Sigmoid colon (tissue), 7 donors: ENCODE results near the gene TNFRSF25. TPM values are rescaled to one million over a fixed set of nuclear protein-coding genes. Genes with fewer than 3 reads are reported as not detected.
A peak's percentile ranks its signal among the peaks of the same experiment; 100 is the strongest.

Source experiments
- DNase-seq: peaks from one replicate; pipeline ENCODE4 v3.0.0-alpha.2; 2019
- H3K27ac ChIP-seq, 4 donors: fragments of 200-600 bp; sonication (generic); one replicate each; pipeline ENCODE4 v1.5.1; 2016 to 2019; ENCODE audit warnings: mild to moderate bottlenecking in 1 of 4
- H3K27me3 ChIP-seq, 3 donors: fragments of 200-600 bp; sonication (generic); one replicate each; pipeline ENCODE4 v1.5.1; 2019; ENCODE audit warnings: mild to moderate bottlenecking in 1 of 3
- H3K36me3 ChIP-seq, 4 donors: fragments of 200-600 bp; sonication (generic); one replicate each; pipeline ENCODE4 v1.5.1; 2016 to 2019
- H3K4me1 ChIP-seq, 4 donors: fragments of 200-600 bp; sonication (generic); one replicate each; pipeline ENCODE4 v1.5.1; 2017 to 2019
- H3K4me3 ChIP-seq, 4 donors: fragments of 200-600 bp; sonication (generic); one replicate each; pipeline ENCODE4 v1.5.1; 2017 to 2019; ENCODE audit warnings: mild to moderate bottlenecking in 2 of 4, moderate library complexity in 1 of 4
- H3K9me3 ChIP-seq, 4 donors: fragments of 200-600 bp in 3 of 4; sonication (generic) in 3 of 4; one replicate each; pipeline versions ENCODE4 v1.5.1 to v1.6.1; 2013 to 2019
- EP300 ChIP-seq, 4 donors: sonication (generic); formaldehyde crosslinking; IDR thresholded peaks; one replicate each; pipeline ENCODE4 v1.6.1; 2017; ENCODE audit warnings: antibody characterized with exemption in 4 of 4
- POLR2A ChIP-seq, 2 donors: fragments of 450-650 bp; IDR thresholded peaks; one replicate each; pipeline ENCODE4 v1.6.1; 2016; ENCODE audit warnings: antibody characterized with exemption in 2 of 2, mild to moderate bottlenecking in 2 of 2, moderate library complexity in 2 of 2
- POLR2AphosphoS5 ChIP-seq, 4 donors: sonication (generic); formaldehyde crosslinking; IDR thresholded peaks; one replicate each; pipeline ENCODE4 v1.6.1; 2017; ENCODE audit warnings: antibody characterized with exemption in 4 of 4
- WGBS, 2 donors: extraction: QIAGEN DNeasy Blood & Tissue Kit; methylation state at CpG; one replicate each; pipeline ENCODE4 v1.1.7; 2013; 5-methylcytosine and 5-hydroxymethylcytosine counted together
- intact Hi-C: fragments of 100-400 bp; cut with DNase I; formaldehyde crosslinking; loops from one replicate; pipeline ENCODE4 v1.15.1; 2023
- polyA plus RNA-seq, 3 donors: library from polyadenylated mRNA; stranded (reverse); fragments of 200-250 nt; gene quantifications; one replicate each; pipeline ENCODE4 v1.2.3, GENCODE V29; 2013
- total RNA-seq, 4 donors: library from RNA; depleted of rRNA; stranded (reverse); fragments of >200 nt; gene quantifications; one replicate each; pipeline ENCODE4 v1.1.0, GENCODE V29; 2016
- TF ChIP-seq, protein P1 (sequence below), 4 experiments: fragments of 450-650 bp in 3 of 4; fragments of 200-600 bp in 1 of 4; IDR thresholded peaks; one replicate each; pipeline ENCODE4 v1.5.1; 2016 to 2019; ENCODE audit warnings: antibody characterized with exemption in 4 of 4, mild to moderate bottlenecking in 3 of 4, moderate library complexity in 2 of 4
- donor health status: healthy with polysubstance abuse.
- donor health status: Bipolar disorder and iron deficiency.
- donor health status: healthy.

Gene TNFRSF25
- total and polyA plus RNA-seq, 7 donors: 2.5 to 65.9 (median 6.8) TPM

DNA sequence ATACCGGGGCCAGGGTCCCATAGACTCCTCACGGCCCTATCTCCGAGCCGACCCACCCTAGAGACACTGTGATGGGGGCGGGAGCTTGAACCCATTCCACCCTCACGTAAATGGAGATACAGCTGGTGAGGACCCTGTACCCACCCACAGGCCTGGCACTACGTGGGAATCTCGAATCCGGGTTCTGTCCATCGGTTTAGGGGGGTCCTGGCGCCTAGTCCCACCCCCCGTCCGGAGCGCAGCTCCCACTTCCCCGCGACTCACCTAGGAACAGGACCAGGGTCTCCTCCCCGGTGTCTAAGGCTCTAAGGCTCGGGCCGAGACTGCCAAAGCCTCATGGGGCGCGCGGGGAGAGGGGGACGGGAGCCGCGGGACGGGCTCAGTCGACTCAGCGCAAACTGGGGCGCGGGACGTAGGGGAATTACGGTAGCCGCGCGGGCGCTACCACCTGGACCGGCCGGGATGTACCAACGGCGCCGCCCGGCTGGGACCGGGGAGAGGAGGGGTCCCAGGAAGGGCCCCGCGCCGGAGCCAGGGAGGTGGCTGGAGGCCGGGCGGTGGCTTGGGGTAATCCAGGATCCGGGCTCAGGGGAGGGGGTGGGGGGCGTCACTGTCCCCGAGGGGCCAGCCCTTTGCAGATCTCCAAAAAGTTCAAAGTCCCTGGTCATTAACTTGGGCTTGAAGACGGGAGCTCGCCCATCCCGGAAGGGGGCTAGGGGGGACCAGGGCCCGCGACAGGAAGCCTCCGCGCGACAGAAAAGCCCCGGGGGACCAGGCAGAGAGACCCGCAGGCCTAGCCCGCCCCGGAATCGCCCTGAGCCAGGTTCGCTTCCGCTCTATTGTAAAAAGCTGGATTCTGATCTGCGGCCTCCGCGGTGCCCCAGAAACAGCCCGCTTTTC, 24.5 kb upstream of the TNFRSF25 start:
- no peaks in the 10 kb centered on the region for H3K36me3 ChIP-seq
- H3K4me1 ChIP-seq: peaks cover 0 to 33% (median 29%) of the 10 kb centered on the region in 4 donors
- H3K4me3 ChIP-seq: peak overlapping the region; percentile 40 to 68 (median 52)
- intact Hi-C loops: no loop called here
- H3K27ac ChIP-seq: peak overlapping the region; percentile 53 to 76 (median 60)
- DNase-seq: no peak
- WGBS, 2 donors: 1% methylated on average over 70 of the region's 70 CpGs
- TF ChIP-seq POLR2A (IDR thresholded peaks at IDR 0.05): no peak
- TF ChIP-seq, protein P1, sequence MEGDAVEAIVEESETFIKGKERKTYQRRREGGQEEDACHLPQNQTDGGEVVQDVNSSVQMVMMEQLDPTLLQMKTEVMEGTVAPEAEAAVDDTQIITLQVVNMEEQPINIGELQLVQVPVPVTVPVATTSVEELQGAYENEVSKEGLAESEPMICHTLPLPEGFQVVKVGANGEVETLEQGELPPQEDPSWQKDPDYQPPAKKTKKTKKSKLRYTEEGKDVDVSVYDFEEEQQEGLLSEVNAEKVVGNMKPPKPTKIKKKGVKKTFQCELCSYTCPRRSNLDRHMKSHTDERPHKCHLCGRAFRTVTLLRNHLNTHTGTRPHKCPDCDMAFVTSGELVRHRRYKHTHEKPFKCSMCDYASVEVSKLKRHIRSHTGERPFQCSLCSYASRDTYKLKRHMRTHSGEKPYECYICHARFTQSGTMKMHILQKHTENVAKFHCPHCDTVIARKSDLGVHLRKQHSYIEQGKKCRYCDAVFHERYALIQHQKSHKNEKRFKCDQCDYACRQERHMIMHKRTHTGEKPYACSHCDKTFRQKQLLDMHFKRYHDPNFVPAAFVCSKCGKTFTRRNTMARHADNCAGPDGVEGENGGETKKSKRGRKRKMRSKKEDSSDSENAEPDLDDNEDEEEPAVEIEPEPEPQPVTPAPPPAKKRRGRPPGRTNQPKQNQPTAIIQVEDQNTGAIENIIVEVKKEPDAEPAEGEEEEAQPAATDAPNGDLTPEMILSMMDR (IDR thresholded peaks at IDR 0.05): peak in 2 of 4 experiments; percentile 6 to 28
- H3K9me3 ChIP-seq: no peaks in the 10 kb centered on the region
- H3K27me3 ChIP-seq: peaks cover 9 to 31% (median 10%) of the 10 kb centered on the region in 3 donors

DNA sequence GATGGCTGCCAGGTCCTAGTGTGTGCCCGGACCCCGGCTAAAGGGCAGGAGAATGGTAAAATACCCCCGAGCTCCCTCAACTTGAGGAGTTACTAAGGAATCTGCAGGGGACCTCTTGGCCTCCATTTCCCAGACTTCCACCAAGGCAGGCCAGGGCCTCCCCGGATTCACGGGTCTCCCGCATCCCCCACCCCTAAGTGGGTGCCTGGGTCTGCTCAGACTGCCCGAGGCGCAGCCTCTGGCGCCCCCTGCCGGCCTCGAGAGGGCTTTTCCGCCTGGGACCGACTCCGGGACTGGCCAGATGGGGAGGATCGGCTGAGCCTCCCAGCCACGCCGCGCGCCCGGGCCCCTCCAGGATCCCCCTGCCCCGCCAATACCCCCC, 23.8 kb upstream of the TNFRSF25 start:
- 9 to 12% methylated on average over 21 of the region's 21 CpGs for WGBS, 2 donors
- H3K36me3 ChIP-seq: no peaks in the 10 kb centered on the region
- H3K27me3 ChIP-seq: peaks cover 15 to 37% (median 16%) of the 10 kb centered on the region in 3 donors
- peak overlapping the region in 3 of 4 donors; percentile 53 to 76 (median 66) for H3K27ac ChIP-seq
- intact Hi-C loops: loop anchor here (5.0 kb wide), 1 partner anchor 158 kb away; no protein-coding TSS in a partner anchor
- H3K4me3 ChIP-seq: peak overlapping the region; percentile 40 to 68 (median 52)
- DNase-seq: no peak
- TF ChIP-seq, protein P1 (IDR thresholded peaks at IDR 0.05): peak; percentile 50 to 90 (median 71)
- no peak for TF ChIP-seq POLR2AphosphoS5 (IDR thresholded peaks at IDR 0.05)
- H3K4me1 ChIP-seq: peaks cover 0 to 39% (median 35%) of the 10 kb centered on the region in 4 donors
- H3K9me3 ChIP-seq: no peaks in the 10 kb centered on the region

DNA sequence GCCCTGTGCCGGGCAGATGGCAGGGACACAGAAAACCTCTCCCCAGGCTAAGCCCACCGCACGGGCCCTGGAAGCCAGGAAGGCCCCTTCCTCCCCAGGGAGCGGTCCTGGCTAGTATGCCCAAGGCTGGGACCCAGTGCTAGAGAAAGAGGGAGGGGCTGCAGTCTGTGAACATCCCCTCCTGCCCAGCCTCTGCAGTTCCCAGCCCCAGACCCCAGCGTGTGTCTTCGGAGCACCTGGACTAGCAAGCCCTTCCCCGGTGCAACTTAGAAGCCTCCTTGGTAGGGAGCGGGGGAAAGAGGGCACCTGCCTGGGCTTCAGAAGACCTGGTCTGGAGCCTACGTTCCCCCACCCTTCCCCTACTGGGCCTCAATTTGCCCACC, 23.4 kb upstream of the TNFRSF25 start:
- H3K4me3 ChIP-seq: no peak overlapping the region
- no peak for TF ChIP-seq POLR2A (IDR thresholded peaks at IDR 0.05)
- TF ChIP-seq, protein P1 (IDR thresholded peaks at IDR 0.05): no peak
- TF ChIP-seq EP300 (IDR thresholded peaks at IDR 0.05): no peak
- no peak for TF ChIP-seq POLR2AphosphoS5 (IDR thresholded peaks at IDR 0.05)
- H3K4me1 ChIP-seq: peaks cover 0 to 40% (median 37%) of the 10 kb centered on the region in 4 donors
- intact Hi-C loops: loop anchor here (5.0 kb wide), 1 partner anchor 158 kb away; no protein-coding TSS in a partner anchor
- H3K36me3 ChIP-seq: no peaks in the 10 kb centered on the region
- no peaks in the 10 kb centered on the region for H3K9me3 ChIP-seq
- no peak overlapping the region for H3K27ac ChIP-seq
- 35 to 82% methylated on average over 9 of the region's 9 CpGs for WGBS, 2 donors
- no peak for DNase-seq
- H3K27me3 ChIP-seq: peaks cover 16 to 41% (median 20%) of the 10 kb centered on the region in 3 donors

DNA sequence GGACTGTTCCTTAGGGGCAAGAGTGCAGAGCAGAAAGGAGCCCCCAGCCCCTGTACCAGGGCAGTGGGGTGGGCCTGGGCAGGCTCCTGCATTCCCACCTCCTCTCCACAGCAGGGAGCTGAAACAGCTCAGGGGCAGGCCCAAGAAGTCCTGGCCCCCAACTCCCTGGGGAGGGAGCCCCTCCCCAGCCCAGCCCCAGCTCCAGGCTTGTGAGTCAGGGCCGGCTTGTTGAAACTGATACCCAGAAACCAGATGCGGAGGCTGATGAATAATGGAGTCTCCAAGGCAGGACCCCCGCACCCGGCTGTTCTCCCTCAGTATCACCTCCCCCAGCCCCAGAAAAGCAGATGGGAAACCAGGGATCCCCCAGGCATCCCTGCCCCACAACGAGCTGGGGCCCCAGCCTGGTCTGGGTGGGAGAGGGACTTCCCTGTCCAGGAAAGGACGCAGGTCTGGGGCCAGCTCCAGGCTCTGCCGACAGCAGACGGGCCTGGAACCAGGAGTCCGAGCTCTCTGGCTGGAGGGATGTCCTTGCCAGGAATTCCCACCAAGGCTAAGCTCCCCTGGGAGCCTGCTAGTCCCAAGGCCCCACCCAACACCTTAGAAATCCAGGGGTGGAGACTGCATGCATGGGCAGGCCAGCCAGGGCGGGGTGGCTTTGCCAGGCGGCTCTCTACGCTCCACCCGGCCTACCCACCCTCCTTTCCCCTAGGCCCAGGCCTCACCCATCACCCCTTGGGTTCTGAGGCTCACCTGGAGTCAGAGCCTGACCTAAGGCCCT, 22.8 kb upstream of the TNFRSF25 start:
- Histone ChIP-seq H3K27ac (no peak overlapping the region), H3K36me3 (no peaks in the 10 kb centered on the region), H3K27me3 (peaks cover 16 to 47% (median 22%) of the 10 kb centered on the region in 3 donors), H3K4me3 (no peak overlapping the region), H3K4me1 (peaks cover 0 to 40% (median 37%) of the 10 kb centered on the region in 4 donors), H3K9me3 (no peaks in the 10 kb centered on the region)
- intact Hi-C loops: loop anchor here (5.0 kb wide), 1 partner anchor 159 kb away; no protein-coding TSS in a partner anchor
- no peak for DNase-seq
- 47 to 74% methylated on average over 13 of the region's 13 CpGs for WGBS, 2 donors
- TF ChIP-seq, protein P1 (IDR thresholded peaks at IDR 0.05): no peak
- TF ChIP-seq POLR2A (IDR thresholded peaks at IDR 0.05) (no peak), EP300 (IDR thresholded peaks at IDR 0.05) (no peak), POLR2AphosphoS5 (IDR thresholded peaks at IDR 0.05) (no peak)
